HL-60 (cell line): ENCODE measurements around the gene IFNGR2.

Source experiments
- DNase-seq, 2 experiments: peaks; one replicate each; pipeline ENCODE4 v3.0.0-alpha.2; 2010 to 2020; ENCODE audit warnings: low read depth in 1 of 2, low spot score in 1 of 2
- H3K27ac ChIP-seq: fragments of 250-450 bp; sonication (Bioruptor Pico); replicated peaks from 2 replicates; pipeline ENCODE4 v1.5.1; 2020; ENCODE audit warnings: mild to moderate bottlenecking, moderate library complexity
- H3K27me3 ChIP-seq: fragments of 250-450 bp; sonication (Bioruptor Pico); 2 replicates; pipeline ENCODE4 v1.5.1; 2021; ENCODE audit warnings: mild to moderate bottlenecking, moderate library complexity; ENCODE audit not compliant: insufficient read depth, poor library complexity, severe bottlenecking
- H3K4me3 ChIP-seq: replicated peaks from 2 replicates; pipeline ENCODE4 v1.5.1; 2011; ENCODE audit warnings: mild to moderate bottlenecking, control low read depth, low read length; ENCODE audit not compliant: insufficient read depth
- GABPA ChIP-seq: IDR thresholded peaks from 2 replicates; pipeline ENCODE4 v1.6.1; 2012; ENCODE audit warnings: low read depth
- POLR2AphosphoS5 ChIP-seq: IDR thresholded peaks from 2 replicates; pipeline ENCODE4 v1.6.1; 2012; ENCODE audit warnings: low read depth
- REST ChIP-seq: IDR thresholded peaks from 2 replicates; pipeline ENCODE4 v1.6.1; 2012; ENCODE audit warnings: low read depth; ENCODE audit not compliant: insufficient replicate concordance
- SPI1 ChIP-seq: IDR thresholded peaks from 2 replicates; pipeline ENCODE4 v1.6.1; 2012; ENCODE audit warnings: low read depth, mild to moderate bottlenecking, borderline replicate concordance
- TF ChIP-seq, protein P1 (sequence below): IDR thresholded peaks from one replicate; pipeline ENCODE4 v1.5.1; 2011; ENCODE audit warnings: low read length, control low read depth, inconsistent platforms; ENCODE audit not compliant: insufficient read depth

IFNGR2 gene

GRCh38 chr21:33478935-33479678, 75.9 kb downstream of the IFNGR2 start:
- no peak for TF ChIP-seq REST
- TF ChIP-seq GABPA = no peak
- TF ChIP-seq SPI1 = no peak
- TF ChIP-seq POLR2AphosphoS5 = no peak; the same call in 1 of the 2 replicates
- TF ChIP-seq, protein P1, sequence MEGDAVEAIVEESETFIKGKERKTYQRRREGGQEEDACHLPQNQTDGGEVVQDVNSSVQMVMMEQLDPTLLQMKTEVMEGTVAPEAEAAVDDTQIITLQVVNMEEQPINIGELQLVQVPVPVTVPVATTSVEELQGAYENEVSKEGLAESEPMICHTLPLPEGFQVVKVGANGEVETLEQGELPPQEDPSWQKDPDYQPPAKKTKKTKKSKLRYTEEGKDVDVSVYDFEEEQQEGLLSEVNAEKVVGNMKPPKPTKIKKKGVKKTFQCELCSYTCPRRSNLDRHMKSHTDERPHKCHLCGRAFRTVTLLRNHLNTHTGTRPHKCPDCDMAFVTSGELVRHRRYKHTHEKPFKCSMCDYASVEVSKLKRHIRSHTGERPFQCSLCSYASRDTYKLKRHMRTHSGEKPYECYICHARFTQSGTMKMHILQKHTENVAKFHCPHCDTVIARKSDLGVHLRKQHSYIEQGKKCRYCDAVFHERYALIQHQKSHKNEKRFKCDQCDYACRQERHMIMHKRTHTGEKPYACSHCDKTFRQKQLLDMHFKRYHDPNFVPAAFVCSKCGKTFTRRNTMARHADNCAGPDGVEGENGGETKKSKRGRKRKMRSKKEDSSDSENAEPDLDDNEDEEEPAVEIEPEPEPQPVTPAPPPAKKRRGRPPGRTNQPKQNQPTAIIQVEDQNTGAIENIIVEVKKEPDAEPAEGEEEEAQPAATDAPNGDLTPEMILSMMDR = no peak
- DNase-seq = peak; percentile 27 to 34

GRCh38 chr21:33479679-33480480, 76.7 kb downstream of the IFNGR2 start, which contains the start of gene TMEM50B:
TSS of gene TMEM50B (minus strand) at chr21:33479974. CDS start at chr21:33468885, 11,089 bp downstream.
- Histone ChIP-seq H3K27me3 (no peaks in the 10 kb centered on the region), H3K27ac (peak within 1 kb of the TSS; percentile 92), H3K4me3 (peak within 1 kb of the TSS; percentile 80)
- peak; percentile 93 to 95 for DNase-seq
- TF ChIP-seq GABPA (peak; percentile 35; the same call in 1 of the 2 replicates), REST (peak; percentile 49), SPI1 (peak; percentile 33; the same call in 1 of the 2 replicates), POLR2AphosphoS5 (peak; percentile 77)
- TF ChIP-seq, protein P1 = peak; percentile 2

More at GRCh38 chr21:33478935-33479678, 75.9 kb downstream of the IFNGR2 start:
- Histone ChIP-seq H3K27ac (peak overlapping the region; percentile 92), H3K4me3 (peak overlapping the region; percentile 80), H3K27me3 (no peaks in the 10 kb centered on the region)

DNA sequence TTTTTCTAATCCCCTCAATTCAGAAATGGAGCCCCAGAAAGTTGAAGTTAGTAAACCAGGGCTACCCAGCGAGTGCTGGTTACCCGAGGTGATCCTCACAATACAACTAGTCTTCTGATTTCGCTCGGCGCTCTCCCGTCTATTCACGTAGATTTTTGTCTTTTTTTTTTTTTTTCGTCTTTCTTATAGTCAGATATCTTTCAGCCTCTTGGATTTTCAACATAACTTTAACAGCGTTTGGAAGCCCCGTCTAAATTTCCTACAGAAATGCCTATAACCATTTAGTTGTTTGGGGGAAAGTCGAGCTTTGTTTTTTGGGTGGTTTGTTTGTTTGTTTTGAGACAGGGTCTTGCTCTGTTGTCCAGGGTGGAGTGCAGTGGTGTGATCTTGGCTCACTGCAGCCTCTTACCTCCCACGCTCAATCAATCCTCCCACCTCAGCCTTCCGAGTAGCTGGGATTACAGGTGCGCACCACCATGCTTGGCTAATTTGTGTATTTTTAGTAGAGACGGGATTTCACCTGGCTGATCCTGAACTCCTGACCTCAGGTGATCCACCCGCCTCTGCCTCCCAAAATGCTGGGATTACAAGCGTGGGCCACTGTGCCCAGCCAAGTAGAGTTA, 77.4 kb downstream of the IFNGR2 start:
- no peak for DNase-seq

More for the DNA sequence above, 77.4 kb downstream of the IFNGR2 start:
- H3K27me3 ChIP-seq = no peaks in the 10 kb centered on the region
- TF ChIP-seq REST (no peak), SPI1 (no peak), POLR2AphosphoS5 (no peak), GABPA (no peak)
- TF ChIP-seq, protein P1 = no peak
- peak overlapping the region; percentile 92 for H3K27ac ChIP-seq
- H3K4me3 ChIP-seq = peak overlapping the region; percentile 65
